GM10266 (cell line): ENCODE measurements around the gene USP25.

Experiments used
- DNase-seq: peaks from one replicate; pipeline ENCODE4 v3.0.0; 2012; ENCODE audit errors: extremely low spot score
- CTCF ChIP-seq: IDR thresholded peaks from 2 replicates; pipeline ENCODE4 v1.5.1; 2012; ENCODE audit warnings: mild to moderate bottlenecking, low read depth; ENCODE audit not compliant: control insufficient read depth, insufficient read depth; ENCODE audit errors: missing control alignments

The USP25 gene

GRCh38 chr21:15826147-15826780 is 96.5 kb downstream of the USP25 start:
- peak; percentile 51 for TF ChIP-seq CTCF
- DNase-seq: peak; percentile 13

- no peak for TF ChIP-seq CTCF
- no peak for DNase-seq
Observed at GRCh38 chr21:15826908-15827601, 97.3 kb downstream of the USP25 start.

GRCh38 chr21:15831497-15831896 is 101.7 kb downstream of the USP25 start:
- no peak for DNase-seq
- no peak for TF ChIP-seq CTCF

- DNase-seq: no peak
- no peak for TF ChIP-seq CTCF
Observed at GRCh38 chr21:15837645-15838044, 107.9 kb downstream of the USP25 start.

GRCh38 chr21:15839026-15839425 is 109.2 kb downstream of the USP25 start:
- no peak for TF ChIP-seq CTCF
- no peak for DNase-seq

- no peak for TF ChIP-seq CTCF
- no peak for DNase-seq
Observed at GRCh38 chr21:15839601-15840000, 109.8 kb downstream of the USP25 start.

GRCh38 chr21:15840406-15840805 is 110.6 kb downstream of the USP25 start:
- DNase-seq: no peak
- no peak for TF ChIP-seq CTCF
